ENCODE results near the gene LIMS2.

LIMS2 gene

DNA sequence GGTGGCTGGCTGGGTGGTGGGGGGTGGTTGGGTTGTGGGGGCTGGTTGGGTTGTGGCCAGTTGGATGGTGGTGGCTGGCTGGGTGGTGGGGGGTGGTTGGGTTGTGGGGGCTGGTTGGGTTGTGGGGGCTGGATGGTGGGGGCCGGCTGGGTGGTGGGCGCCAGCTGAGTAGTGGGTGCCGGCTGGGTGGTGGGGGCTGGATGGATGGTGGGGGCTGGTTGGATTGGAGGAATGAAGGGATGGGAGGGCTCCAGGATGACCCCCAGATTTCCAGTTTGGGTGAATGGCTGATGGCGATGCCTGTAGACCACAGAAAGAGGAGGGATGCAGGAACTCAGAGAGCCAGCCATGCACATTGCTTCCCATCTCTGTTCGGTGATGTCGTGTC, 56.1 kb downstream of the LIMS2 start:
- DNase-seq = no peak

DNA sequence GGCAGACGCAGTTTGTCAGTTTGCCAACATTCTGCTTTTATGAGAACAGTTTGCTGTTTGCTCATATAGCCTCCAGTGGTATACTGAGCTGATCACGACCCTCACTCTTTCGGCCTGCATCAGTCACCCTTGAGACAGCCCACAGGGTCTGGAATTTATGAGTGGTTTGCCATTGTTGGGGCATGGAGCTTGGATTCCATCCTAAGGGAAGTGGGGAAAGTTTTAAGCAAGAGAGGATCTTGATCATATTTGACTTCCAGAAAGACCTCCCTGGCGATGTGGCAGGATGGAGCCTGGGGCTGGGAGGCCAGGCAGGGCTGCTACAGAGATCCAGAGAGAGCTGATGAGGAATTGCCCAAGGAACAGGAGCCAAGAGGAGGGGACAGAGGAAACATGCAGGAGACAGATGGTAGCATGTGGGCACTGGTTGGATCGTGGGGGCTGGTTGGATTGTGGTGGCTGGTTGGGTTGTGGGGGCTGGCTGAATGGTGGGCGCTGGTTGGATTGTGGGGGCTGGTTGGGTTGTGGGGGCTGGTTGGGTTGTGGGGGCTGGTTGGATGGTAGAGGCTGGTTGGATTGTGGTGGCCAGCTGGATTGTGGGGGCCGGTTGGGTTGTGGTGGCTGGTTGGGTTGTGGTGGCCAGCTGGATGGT, 56.7 kb downstream of the LIMS2 start:
- DNase-seq = no peak

DNA sequence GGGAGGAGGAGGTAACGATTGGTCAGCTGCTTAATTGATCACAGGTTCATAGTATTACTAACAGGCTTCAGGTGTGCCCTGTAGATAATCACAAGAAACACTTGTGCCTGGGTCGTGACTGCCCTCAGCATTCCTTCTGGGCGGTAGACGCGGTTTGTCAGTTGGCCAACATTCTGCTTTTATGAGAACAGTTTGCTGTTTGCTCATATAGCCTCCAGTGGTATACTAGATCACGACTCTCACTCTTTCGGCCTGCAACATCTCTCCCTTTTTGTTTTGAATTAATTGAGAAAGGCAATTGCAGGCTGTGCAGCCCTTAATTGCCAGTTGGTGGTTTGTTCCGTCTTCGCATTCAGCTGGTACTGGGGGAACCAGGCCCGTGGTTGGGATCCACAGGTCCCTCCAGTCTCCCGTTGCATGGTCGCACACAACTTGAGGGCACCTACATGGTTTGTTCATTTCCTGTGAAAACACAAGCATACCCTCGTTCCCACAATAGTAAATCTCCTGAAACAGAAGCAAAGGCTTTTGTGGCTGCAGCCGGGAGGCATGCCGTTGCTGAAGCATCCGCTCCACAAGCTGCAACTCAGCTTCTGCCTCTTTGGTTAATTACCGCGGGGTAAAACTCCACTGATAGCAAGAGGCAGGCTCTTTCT, 59.7 kb downstream of the LIMS2 start:
- no peak for DNase-seq

DNA sequence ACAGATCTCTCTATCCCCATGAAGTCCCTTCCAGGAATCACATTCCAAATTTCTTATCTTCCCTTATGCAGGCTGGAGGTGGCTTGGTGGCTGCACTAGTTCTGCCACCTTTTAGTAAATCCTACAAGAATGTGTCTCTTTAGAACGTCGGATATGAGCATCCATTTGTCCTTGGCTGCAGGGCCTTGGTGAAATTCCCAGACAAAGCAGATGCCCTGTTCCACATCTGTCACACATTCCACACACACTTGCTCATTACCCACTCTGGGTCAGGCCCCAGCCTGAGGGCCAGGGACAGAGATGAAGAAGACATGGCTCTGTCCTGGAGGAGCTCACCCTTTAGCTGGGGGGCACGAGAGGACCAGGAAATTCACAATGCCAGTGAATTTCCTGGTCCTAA, 60.6 kb downstream of the LIMS2 start:
- DNase-seq = no peak

DNA sequence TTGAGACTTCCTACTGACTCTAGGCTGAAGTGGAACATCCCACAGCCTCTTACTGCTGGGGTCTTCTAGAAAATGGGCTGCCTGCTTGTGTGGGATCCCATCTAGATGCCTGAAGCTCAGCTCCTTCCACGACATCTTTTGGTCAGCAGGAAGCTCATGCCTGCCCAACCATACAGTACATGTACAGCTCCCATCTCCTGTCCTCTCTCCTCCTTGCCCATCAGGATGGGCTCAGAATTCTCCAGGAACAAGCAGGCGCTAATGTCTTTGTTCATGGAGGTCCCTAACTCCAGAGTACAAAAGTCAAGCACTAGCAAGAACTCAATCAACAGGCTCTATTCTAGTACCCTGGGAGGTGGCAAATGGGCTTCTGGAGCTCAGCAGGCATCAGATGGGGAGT, 61.1 kb downstream of the LIMS2 start:
- no peak for DNase-seq

DNA sequence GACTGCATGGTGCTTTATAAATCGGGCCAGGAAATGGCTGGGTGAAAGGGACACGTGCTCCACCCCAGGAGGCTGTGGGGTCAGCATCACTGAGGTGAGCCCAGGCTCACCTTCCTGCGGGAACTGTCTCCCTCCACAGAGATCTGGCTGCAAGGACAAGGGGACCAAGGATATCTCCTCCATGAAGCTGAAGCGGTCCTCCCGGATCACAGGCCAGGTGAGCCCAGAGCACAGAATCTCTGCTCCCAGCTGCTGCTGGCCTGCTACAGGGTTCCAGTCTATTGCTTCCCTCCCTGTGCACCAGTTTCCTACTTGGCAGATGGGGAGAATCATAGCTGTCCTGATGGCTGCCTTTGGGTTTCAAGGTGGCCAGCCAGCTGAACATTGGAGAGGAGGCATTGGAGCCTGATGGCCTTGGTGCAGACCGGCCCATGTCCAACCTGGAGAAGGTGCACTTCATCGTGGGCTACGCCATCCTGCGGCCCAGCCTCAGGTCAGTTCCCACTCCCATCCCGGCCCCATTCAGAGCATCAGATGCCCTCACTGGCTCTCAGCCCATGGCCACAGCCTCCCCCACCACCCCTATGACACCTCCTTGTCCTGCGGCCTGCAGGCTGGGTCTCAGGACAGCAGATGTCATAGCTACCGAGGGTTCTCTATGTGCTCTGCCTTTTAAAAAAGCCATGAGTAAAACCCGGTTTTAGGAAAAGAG, 63.1 kb downstream of the LIMS2 start:
- DNase-seq = no peak

DNA sequence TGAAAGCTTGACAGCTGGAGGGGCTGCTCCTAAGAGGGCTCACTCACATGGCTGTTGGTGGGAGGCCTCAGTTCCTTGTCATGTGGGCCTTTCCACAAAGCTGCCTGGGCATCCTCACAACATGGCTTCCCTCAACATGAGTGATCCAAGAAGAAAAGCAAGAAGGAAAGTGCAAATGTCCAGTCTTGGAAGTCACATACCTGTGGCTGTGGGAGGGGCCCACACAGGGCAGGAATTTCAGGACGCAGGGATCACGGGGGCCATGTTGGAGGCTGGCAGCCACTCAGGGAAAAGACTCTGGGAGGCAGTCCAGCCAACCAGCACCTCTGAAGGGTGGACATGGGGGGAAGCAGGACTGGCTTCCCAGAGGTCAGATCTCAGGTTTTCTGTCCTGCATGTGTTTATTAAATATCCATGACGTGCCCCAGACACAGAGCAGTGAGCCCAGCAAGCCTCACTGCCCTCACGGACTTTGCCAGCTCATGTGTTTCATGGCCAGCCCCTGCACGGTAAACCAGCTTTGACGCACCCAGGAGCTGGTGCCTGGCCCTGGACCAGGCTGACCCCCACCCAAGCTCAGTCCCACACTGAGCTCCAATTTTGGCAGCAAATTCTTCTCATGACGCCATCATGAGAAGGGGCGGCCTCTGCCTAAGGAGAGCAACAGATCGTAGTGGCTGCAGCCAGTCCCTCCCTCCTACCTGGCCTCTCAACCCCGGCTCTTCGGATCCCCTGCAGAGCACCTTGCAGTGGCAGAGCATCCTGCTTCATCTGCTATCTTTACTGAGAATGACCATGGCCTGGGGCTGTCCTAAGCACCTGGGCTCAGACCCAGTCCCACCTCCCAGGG, 64.0 kb downstream of the LIMS2 start:
- no peak for DNase-seq

DNA sequence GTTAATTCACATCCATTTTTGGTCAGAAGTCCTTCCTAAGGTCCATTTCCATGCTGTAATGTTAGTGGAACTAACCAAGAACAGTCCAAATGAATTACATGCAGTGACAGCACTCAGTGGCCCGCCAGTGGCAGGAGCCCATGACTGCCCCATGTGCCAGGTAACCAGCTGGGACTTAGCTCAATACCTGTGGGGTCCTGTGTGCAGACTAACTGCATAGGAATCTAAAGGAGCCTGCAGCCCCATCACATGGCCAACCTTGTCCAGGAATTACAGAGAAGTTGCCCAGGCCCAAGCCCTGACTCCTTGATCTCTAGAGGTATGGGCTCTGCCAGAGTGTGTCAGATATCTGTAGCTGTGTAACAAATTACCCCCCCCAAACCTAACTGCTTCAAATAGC, 64.8 kb downstream of the LIMS2 start:
- no peak for DNase-seq

DNA sequence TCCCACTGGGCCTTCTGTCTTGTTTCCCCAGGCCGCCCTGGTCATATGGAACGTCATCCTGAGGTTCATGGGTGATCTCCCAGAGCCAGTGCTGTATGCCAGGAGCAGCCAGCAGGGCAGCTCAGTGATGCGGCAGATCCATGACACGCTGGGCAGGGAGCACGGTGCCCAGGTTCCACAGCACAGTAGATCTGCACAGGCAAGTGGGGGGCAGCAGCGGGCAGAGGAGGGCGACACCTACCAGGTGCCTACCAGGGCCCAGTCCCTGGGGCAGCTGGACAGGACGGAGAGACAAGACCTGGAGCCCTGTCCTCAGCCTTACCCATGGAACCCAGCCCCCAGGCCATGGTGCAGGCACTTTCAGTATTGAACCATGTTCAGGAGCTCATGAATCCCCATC, 65.5 kb downstream of the LIMS2 start:
- DNase-seq = no peak

DNA sequence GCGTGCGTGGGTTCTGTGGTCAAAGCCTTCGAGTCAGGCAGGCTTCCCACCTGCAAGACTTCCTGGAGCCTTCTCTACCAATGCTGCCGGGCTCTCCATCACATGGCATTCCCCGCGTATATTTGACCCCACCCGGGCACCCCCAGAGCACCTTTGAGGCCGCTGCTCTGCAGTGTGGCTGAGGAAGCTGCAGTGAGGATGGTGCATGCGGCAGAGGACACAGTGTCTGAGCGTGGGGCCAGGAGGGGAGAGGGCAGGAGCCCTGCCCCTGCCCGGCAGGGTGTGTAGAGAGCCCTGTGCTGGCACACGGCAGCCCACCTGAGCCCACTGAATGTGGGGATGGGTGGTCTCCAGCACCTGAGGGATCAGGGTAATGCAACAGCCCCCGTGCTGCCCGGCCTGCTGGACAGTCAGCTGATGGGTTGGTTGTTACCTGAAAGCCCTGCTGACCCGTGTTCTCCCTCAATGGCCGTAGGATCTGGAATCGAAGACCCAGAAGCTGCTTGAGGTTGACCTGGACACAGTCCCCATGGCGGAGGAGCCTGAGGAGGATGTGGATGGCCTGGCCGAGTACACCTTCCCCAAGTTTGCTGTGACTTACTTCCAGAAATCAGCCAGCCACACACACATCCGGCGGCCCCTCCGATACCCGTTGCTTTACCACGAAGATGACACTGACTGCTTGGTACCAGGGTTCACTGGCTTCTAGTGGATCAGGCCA, 66.1 kb downstream of the LIMS2 start:
- no peak for DNase-seq

DNA sequence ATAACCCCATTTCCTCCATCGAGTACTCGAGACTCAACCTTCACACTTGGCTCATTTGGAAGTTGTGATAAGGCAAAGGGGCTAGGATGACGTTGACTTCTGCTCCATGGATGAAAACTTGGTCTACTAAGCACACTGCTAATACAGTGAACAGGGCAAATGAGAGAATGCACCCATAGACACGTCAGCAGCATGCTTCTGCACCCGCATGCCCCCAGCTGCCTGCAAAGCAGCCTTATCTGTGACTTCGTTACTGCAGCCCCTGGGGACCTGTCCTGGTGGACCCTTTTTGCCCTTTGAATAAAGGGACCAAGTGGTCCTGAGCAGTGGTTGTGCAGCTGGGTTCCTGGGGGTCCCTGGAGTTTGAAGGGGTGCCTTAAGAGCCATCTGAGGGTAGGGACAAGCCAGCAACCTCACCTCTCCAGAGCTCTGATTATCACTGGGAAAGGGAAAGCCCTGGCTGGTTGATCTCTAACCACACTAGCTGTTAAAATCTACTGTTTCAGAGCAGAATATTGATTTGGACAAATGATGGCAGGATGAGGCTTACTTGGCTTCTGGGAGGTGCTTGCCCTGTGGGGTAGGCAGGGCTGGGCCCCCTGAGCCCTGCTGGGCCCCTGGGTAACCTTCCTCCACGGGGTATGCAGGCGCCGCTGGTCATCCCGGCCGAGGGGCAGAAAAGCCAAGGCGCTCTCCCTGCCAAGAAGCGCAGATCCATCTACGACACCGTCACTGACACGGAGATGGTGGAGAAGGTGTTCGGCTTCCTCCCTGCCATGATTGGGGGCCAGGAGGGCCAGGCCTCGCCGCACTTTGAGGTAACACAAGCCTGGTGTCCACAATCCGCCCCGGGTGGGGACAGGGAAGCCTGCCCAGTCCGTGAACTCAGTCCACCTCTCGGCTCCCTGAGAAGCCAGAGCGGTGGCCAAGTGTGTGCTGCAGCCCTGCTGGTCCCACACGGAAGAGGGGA, 67.0 kb downstream of the LIMS2 start:
- DNase-seq = no peak

DNA sequence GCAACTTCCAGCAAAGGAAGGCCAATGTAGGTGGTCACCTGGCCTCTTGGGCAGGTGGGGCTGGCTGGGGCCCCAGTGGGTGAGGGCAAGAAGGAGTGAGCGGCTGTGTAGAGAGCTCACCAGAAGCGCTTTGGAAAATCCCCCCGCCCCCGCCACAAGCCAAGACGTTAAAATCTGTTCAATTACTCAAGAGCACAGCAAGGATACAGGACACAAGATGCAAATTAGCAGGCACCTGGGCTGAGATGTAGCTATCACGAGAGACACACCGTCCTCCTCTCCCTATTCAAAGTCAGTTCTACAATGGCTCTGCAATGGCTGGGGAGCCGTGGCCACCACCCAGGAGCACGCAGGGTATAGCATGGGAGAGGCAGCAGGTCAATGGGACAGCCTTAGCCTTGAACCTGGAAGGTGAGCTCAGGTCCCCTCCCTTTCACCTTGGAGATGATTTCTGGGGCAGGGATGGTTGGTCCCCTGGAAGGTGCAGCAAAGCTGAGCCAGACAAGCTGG, 67.9 kb downstream of the LIMS2 start:
- no peak for DNase-seq

DNA sequence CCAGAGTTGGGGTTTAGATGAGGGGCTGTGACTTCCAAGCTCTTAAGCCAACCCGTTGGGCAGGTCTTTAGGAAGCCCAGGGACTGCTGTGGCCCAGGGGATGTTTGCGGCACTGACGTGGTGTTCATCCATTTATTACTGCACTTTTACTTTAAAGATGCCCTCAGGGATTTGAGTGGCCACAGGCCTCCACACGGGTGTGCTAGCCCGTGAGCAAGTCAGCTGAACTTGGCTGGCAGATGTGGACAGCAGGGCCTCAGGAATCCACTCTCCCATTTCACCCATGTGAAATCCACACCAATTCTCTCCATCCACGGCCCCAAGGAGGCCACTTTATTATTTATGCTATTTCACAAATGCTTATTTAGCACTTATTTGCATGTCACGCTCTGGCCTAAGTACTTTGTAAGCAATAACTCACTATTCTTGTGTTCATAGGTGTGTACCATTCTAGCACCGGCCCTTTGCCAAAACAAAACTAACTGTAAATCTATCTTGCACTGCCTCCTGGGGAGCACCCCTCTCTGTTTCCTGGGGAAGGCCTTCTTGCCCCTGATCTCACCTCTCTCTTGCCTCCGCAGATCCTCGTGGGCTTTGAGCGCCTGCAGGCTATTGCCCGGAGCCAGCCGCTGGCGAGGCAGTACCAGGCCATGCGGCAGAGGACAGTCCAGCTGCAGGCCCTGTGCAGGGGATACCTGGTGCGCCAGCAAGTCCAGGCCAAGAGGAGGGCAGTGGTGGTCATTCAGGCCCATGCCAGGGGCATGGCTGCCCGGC, 68.5 kb downstream of the LIMS2 start:
- DNase-seq = no peak

DNA sequence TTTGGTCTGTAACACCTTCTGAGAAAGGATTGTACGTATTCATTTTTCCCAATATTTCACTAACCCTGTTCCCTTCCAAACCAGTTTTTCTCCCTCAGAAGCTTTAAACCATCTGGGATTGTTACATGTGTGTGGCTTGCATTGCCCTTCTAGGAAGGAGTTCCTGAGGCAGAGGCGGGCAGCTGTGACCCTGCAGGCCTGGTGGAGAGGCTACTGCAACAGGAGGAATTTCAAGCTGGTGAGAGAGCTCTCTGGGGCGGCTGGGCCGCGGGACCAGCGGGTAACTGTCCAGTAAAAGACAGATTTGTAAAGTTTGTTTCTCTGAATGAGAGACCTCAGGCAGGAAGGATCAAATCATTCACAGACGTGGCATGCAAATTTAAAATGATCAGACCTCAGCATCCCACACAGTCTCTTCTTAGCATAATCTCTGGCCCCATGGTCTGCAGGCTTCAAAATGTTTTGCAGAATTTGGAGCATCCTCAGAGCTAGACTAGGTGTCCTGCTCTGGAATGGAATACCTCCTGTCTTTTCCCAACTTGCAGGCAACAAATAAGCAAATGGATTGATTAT, 69.6 kb downstream of the LIMS2 start:
- no peak for DNase-seq

DNA sequence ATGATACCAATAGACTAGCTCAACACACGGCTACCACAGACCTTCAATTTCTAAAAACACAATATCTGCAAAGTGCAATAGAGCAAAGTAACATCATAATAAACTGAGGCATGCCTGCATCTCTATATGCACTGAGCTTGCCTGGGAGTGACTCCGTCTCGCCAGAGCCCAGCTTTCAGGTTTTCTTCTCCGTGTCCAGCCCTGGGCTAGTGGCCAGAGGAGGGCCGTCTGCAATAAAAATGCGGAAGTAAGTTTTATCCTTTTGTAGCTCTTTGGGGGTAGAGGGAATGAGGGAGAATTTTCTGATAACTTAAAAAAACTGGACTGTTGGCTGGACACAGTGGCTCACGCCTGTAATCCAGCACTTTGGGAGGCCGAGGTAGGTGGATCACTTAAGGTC, 70.3 kb downstream of the LIMS2 start:
- DNase-seq = no peak

DNA sequence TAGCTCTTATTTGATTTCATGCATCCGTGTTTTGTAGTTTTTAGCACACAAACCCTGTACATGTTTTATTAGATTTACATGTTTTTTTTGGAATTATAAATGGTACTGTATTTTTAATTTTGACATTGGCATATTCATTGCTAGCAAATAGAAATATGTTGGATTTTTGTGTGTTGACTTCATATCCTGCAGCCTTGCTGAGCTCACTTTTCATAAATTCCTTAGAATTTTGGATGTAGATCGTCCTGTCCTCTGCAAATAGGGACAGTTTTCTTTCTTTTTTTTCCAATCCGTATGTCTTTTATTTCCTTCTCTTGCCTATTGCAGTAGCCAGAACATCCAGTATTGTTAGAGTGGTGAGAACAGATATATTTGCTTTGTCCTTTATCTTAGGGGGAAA, 76.1 kb downstream of the LIMS2 start:
- DNase-seq = no peak

DNA sequence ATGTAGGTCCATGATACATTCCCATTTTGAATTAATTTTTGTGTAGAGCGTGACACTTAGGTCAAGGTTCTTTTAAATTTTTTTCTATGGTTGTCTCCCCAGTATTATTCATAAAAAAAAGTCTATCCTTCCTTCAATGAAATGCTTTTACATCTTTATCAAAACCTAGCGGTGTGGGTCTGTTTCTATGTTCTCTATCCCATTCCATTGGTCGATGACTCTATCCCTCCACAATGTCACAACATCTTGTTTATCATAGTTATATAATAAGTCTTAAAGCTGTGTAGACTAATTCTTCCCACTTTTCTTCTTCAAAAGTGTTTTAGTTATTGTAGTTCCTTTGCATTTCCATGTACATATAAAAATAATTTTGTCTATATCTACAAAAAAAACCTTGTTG, 76.6 kb downstream of the LIMS2 start:
- DNase-seq = no peak

DNA sequence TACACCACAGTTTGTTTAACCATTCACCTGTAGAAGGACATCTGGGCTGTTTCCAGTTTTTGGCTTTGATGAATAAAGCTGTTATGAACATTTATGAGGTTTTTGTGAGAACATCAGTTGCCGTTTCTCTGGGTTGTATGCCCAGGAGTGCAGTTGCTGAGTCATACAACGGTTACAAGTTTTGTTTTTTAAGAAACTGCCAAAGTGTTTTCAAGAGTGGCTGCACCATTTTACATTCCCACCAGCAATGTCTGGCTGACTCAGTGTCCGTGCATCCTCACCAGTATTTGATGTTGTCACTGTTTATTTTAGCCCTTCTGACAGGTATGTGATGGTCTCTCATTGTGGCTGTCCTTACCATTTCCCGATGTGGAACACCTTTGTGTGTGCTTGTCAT, 77.3 kb downstream of the LIMS2 start:
- no peak for DNase-seq

DNA sequence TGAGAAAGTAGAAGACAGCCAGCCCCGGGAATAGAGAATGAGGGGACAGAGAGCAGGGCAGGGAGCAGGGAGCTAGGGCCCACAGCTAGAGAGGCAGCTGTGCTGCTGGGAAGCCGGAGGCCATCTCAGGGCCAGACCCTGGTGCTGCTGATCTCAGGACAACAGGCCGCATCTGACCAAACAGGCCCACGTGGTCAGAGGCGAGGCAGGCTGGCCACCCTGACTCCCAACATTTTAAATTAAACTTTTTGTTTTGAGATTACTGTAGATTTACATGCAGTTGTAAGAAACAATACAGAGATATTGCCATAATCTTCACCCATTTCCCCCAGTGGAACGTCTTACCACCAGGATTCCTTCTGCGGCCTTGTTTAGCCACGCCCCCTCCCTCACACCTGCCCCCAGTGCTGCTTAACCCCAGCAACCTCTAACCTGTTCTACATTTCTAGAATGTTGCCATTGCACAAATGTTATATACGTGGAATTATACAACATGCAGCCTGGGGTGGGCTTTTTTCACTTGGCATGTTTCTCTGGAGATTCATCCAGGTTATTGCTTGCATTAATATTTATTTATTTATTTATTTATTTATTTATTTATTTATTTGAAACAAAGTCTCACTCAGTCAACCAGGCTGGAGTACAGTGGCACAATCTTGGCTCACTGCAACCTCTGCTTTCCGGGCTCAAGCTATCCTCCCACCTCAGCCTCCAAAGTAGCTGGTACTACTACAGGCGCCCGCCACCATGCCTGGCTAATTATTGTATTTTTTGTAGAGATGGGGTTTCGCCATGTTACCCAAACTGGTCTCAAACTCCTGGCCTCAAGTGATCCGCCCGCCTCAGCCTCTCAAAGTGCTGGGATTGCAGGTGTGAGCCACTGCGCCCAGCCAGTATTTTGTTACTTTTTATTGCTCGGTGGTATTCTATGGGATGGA, 78.0 kb downstream of the LIMS2 start:
- no peak for DNase-seq
